NOMO-1 treated with DMSO at 0.1 percent for 48 hours (cell line): Measurements from ENCODE around the gene FMO2.

Experiments used
- DNase-seq: peaks from one replicate; lab custom pipeline; 2025; ENCODE audit not compliant: unreplicated experiment; lab: John Stamatoyannopoulos, UW

FMO2 gene

DNA sequence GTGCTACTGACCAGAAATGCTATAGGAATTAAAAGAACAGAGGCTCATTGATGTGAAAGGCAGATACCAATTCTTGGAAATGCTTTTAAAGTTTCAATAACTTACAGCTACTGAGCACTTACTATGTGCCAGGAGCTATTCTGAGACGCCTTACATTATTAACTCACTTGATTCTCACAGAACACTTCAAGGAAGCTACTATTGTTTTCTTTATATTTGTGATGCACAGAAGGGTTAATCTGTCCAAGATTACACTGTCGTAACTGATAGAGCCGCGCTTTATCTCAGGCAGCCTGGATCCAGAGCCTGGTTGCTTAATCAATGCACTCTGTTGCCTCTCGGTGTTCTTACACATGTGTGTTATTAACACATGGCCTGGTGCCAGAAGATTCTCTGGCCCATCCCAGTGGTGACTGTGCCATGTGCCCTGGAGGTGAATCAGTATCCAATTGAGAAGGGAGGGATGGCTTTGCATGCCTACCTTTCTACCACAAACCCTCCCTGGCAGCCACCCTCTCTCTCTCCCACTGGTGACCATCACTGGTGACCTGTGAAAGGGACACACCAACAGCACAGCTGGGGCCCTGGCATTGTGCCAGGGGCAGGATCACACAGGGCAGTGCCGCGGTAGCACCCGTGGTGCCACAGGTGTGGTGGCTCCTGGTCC lies 72.0 kb downstream of the FMO2 start:
- no peak for DNase-seq

DNA sequence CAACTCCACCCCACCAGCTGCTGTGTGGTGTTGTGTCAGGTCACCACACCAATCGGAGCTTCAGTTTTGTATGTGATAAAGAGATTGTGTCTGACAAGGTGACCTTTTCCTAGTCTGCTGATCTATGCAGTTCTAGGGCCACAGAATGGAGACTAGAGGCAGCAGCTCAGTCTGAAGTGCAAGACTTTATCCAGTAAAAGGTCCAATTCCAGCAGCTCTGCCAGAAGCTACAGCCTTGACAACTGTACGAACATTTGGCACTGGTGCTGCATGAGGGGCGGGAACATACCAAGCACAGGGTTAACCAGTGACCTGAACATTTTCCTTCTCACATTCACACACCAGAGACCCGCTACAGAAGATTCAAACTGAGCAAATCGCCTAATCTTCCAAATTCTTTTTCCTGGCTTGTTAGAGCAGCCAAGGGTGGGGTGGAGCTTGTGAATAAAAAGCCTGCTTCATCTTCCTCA lies 72.5 kb downstream of the FMO2 start:
- DNase-seq: no peak

DNA sequence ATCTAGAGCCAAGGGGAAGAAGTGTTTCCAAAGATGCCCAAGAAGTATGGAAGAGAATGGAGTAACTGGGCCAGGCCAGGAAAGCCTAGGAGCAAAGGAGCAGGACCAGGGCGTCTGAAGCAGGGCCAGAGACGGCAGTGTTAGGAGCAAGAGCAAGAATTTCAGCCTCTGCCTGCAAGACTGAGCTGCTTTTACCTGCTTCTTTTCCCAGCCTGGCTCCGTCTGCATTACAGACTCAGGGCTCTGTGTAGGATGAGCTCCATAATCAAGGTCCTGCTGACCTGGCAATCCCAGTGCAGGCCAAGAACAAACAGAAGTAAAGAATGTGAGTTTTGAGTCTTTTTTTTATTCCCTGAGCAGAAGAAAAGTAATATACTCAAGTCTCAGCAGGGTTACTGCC lies 73.3 kb downstream of the FMO2 start:
- DNase-seq: no peak

GRCh38 chr1:171258943-171259342 lies 73.8 kb downstream of the FMO2 start:
- no peak for DNase-seq
